Kidney epithelial cell (primary cell): ENCODE data around the gene ADAMTS2. TPM values are rescaled to one million over a fixed set of nuclear protein-coding genes. Genes with fewer than 3 reads are reported as not detected.

Experiments used
- DNase-seq: peaks from one replicate; pipeline ENCODE4 v3.0.0-alpha.2; 2010; ENCODE audit warnings: low read depth
- H3K27me3 ChIP-seq: 2 replicates; pipeline ENCODE4 v1.6.0; 2011; ENCODE audit warnings: low read length; ENCODE audit not compliant: control insufficient read depth, insufficient read depth
- H3K36me3 ChIP-seq: 2 replicates; pipeline ENCODE4 v1.5.1; 2011; ENCODE audit warnings: low read length; ENCODE audit not compliant: control insufficient read depth, insufficient read depth
- H3K4me3 ChIP-seq: 2 replicates; pipeline ENCODE4 v1.5.1; 2011; ENCODE audit warnings: low read depth, mild to moderate bottlenecking, control low read depth, low read length
- total RNA-seq: library from RNA; depleted of rRNA; stranded (reverse); fragments of >200 nt; gene quantifications from 2 replicates; pipeline ENCODE4 v1.2.3, GENCODE V29; 2015
- TF ChIP-seq, protein P1 (sequence below): IDR thresholded peaks from 2 replicates; pipeline ENCODE4 v1.5.1; 2011; ENCODE audit warnings: mild to moderate bottlenecking, moderate library complexity, low read length, control low read depth, inconsistent platforms; ENCODE audit not compliant: insufficient read depth, poor library complexity, severe bottlenecking

ADAMTS2 gene
- total RNA-seq, 1 donor from 2014 or later, result 1.8 TPM

DNA sequence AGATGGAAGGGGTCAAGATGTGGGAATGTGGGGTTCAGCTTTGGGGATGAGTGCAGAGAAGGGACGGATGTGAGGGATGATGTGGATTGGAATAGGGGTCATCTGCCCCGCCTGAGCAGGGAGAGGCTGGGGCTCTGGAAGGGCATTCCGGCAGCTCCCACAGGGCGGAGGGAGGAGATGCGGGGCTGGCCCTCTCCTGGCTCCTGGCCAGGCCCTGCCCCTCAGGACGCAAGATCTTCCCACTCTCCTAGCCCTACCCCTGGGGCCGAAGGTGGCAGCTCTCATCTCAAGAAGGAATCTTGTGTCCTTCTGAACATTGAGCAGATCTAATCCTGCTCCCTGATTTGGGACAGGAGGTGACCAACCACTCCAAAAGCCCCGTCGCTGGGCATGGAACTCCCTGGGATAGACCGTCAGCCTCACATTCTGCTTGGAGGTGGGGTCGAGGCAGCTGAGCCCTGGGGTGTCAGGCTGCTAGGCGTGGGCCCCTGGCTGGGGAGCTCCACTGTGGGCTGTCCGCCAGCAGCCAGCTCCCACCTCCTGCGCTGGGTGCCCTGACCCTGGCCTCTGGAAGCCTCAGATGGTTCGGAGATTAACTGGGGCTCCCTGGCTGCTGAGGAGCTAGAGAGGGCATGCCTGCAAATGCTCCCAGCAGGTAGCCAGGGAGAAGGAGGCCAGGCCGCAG is 159.9 kb downstream of the ADAMTS2 start:
- Histone ChIP-seq H3K4me3 (no peak overlapping the region), H3K36me3 (no peaks in the 10 kb centered on the region), H3K27me3 (no peaks in the 10 kb centered on the region)
- TF ChIP-seq, protein P1, sequence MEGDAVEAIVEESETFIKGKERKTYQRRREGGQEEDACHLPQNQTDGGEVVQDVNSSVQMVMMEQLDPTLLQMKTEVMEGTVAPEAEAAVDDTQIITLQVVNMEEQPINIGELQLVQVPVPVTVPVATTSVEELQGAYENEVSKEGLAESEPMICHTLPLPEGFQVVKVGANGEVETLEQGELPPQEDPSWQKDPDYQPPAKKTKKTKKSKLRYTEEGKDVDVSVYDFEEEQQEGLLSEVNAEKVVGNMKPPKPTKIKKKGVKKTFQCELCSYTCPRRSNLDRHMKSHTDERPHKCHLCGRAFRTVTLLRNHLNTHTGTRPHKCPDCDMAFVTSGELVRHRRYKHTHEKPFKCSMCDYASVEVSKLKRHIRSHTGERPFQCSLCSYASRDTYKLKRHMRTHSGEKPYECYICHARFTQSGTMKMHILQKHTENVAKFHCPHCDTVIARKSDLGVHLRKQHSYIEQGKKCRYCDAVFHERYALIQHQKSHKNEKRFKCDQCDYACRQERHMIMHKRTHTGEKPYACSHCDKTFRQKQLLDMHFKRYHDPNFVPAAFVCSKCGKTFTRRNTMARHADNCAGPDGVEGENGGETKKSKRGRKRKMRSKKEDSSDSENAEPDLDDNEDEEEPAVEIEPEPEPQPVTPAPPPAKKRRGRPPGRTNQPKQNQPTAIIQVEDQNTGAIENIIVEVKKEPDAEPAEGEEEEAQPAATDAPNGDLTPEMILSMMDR, result no peak
- DNase-seq, result no peak

DNA sequence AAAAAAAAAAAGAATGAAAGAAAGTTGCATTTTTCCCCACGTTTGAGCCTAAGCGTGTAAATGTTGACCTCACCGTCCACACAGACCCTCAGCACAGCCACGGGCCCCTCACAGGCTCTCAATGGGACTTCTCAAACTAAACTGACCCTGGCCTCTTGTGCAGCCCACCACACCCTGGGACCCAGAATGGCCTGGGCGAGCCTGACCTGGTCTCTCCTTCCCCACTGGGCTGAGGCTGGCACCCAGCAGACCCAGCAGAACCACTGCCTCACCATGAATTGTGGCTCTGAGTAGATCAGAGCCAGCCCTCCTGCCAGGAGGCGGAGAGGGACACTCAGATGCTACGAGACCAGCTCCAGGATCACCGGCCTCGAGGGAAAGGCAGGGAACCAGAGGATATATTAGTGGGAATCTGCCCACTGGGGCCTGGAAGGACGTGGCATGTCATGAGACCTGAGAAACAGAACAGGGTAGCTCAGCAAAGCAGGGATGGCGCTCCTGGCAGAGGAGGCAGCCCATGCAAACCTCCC is 160.7 kb downstream of the ADAMTS2 start:
- Histone ChIP-seq H3K4me3 (no peak overlapping the region), H3K36me3 (no peaks in the 10 kb centered on the region), H3K27me3 (no peaks in the 10 kb centered on the region)
- TF ChIP-seq, protein P1, result no peak
- DNase-seq, result no peak

DNA sequence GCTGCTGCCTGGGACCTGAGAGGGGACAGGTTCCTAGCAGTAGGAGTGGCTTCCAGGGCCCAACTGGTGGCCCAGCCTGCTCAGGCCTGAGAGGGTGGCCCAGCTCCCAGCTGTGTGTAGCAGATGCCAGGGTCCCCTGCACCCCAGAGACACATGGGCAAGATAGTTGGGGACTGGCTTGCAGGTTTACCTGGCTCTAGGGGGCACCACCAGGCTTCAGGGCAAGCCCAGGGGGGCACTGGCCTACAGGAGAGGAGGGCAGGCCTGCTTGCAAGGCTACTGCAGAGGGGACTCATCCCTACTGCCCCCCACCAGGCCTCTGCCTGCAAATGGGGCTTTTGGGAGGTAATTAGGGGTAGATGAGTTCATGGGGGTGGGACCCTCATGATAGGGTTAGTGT is 161.8 kb downstream of the ADAMTS2 start:
- no peak for DNase-seq
- no peak overlapping the region for H3K4me3 ChIP-seq
- TF ChIP-seq, protein P1, result no peak

DNA sequence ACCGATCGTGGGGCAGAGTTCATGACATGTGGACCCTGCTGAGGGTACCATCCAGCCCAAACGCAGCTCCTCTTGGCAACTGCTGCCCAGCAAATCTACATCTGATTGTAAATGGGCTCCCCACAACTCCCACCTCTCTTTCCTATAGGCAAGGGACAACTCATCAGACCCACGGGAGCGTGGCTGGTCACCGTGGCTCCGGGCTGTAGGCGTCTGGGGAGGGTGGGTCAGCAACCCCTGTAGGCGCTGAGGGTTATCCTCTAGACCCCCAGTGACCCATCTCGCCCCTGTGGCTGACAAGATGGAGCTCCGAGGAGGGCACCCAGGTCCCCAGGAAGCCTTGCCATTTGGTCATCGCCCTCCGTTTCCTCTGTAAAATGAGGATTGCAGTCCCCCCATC is 162.7 kb downstream of the ADAMTS2 start:
- Histone ChIP-seq H3K27me3 (no peaks in the 10 kb centered on the region), H3K4me3 (no peak overlapping the region), H3K36me3 (no peaks in the 10 kb centered on the region)
- no peak for DNase-seq
- TF ChIP-seq, protein P1, result no peak

More for the DNA sequence above, 161.8 kb downstream of the ADAMTS2 start:
- Histone ChIP-seq H3K27me3 (no peaks in the 10 kb centered on the region), H3K36me3 (no peaks in the 10 kb centered on the region)

DNA sequence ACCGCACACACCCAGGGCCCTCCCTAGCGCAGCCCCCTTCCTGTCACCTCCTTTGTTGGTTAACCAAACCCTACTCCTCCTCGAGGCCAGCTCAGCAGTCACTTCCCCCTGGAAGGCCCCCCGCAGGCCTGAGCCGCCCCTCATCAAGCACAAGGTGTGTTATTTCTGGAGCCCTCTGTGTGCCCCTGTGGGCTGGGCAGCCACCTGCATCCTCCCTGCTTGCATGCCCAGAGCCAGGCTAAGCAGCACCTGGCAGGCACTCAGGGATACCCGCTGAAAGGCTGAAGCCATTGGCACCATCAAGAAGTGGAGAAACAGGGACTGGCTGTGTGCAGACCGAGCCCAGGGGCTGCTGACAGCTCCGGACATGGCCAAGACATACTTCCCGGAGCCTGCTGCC is 163.3 kb downstream of the ADAMTS2 start:
- no peaks in the 10 kb centered on the region for H3K27me3 ChIP-seq
- no peaks in the 10 kb centered on the region for H3K36me3 ChIP-seq
- no peak overlapping the region for H3K4me3 ChIP-seq
- no peak for DNase-seq
- TF ChIP-seq, protein P1, result no peak
